ENCODE data around the gene RFC1. TPM values are rescaled to one million over a fixed set of nuclear protein-coding genes. Genes with fewer than 3 reads are reported as not detected.
"Not testable (repeated sequence)": the region's sequence is repeated elsewhere in the genome, so short reads cannot be mapped to it uniquely, and the experiment has no call there.

Gene RFC1
- polyA plus RNA-seq, 1 experiment = 18.1 TPM

- Histone ChIP-seq H3K36me3 (ENCODE audit: control insufficient read depth, insufficient read depth, low read length) (no peaks in the 10 kb centered on the region), H3K4me3 (ENCODE audit: low read depth, low read length) (no peak overlapping the region), H3K27me3 (ENCODE audit: control insufficient read depth, insufficient read depth, low read length) (peaks cover 3% of the 10 kb centered on the region; the same call in 1 of the 2 replicates)
- POLR2A ChIA-PET = no interaction called here
- DNase-seq (ENCODE audit: low read depth) = no peak
- TF ChIP-seq CTCF (IDR thresholded peaks at IDR 0.05; ENCODE audit: insufficient read depth, low read depth, low read length) = no peak
- CTCF ChIA-PET = interaction anchor here (0.9 to 1.2 kb wide), 3 partner anchors 9 to 64 kb away, joined by 3 read pairs; no protein-coding TSS in a partner anchor
These were observed 18.4 kb upstream of the RFC1 start for GRCh38 chr4:39384563-39384962.

GRCh38 chr4:39383690-39384089 lies 17.5 kb upstream of the RFC1 start:
- Histone ChIP-seq H3K27me3 (ENCODE audit: control insufficient read depth, insufficient read depth, low read length) (peaks cover 3% of the 10 kb centered on the region; the same call in 1 of the 2 replicates), H3K4me3 (ENCODE audit: low read depth, low read length) (no peak overlapping the region), H3K36me3 (ENCODE audit: control insufficient read depth, insufficient read depth, low read length) (no peaks in the 10 kb centered on the region)
- no peak for DNase-seq (ENCODE audit: low read depth)
- ChIA-PET CTCF (interaction anchor here (0.9 to 1.2 kb wide), 2 partner anchors 11 to 64 kb away, joined by 3 read pairs; no protein-coding TSS in a partner anchor), POLR2A (no interaction called here)
- no peak for TF ChIP-seq CTCF (IDR thresholded peaks at IDR 0.05; ENCODE audit: insufficient read depth, low read depth, low read length)

GRCh38 chr4:39375478-39375877 lies 9.3 kb upstream of the RFC1 start:
- Histone ChIP-seq H3K27me3 (ENCODE audit: control insufficient read depth, insufficient read depth, low read length) (peaks cover 2% of the 10 kb centered on the region), H3K4me3 (ENCODE audit: low read depth, low read length) (no peak overlapping the region), H3K36me3 (ENCODE audit: control insufficient read depth, insufficient read depth, low read length) (no peaks in the 10 kb centered on the region)
- DNase-seq (ENCODE audit: low read depth) = no peak
- ChIA-PET POLR2A (no interaction called here), CTCF (interaction anchor here (0.9 to 1.5 kb wide), 2 partner anchors 9 to 18 kb away, joined by 3 read pairs; no protein-coding TSS in a partner anchor)
- TF ChIP-seq CTCF (IDR thresholded peaks at IDR 0.05; ENCODE audit: insufficient read depth, low read depth, low read length) = no peak

- POLR2A ChIA-PET; H3K4me3 ChIP-seq (ENCODE audit: low read depth, low read length); H3K27me3 ChIP-seq (ENCODE audit: control insufficient read depth, insufficient read depth, low read length); CTCF ChIA-PET; DNase-seq (ENCODE audit: low read depth); H3K36me3 ChIP-seq (ENCODE audit: control insufficient read depth, insufficient read depth, low read length): not testable (repeated sequence)
These were observed 5.0 kb upstream of the RFC1 start for GRCh38 chr4:39371209-39371608.

- Histone ChIP-seq H3K4me3 (ENCODE audit: low read depth, low read length) (no peak overlapping the region), H3K36me3 (ENCODE audit: control insufficient read depth, insufficient read depth, low read length) (no peaks in the 10 kb centered on the region), H3K27me3 (ENCODE audit: control insufficient read depth, insufficient read depth, low read length) (peaks cover 2% of the 10 kb centered on the region; the same call in 1 of the 2 replicates)
- ChIA-PET CTCF (no interaction called here), POLR2A (no interaction called here)
- no peak for DNase-seq (ENCODE audit: low read depth)
- no peak for TF ChIP-seq CTCF (IDR thresholded peaks at IDR 0.05; ENCODE audit: insufficient read depth, low read depth, low read length)
These were observed 3.1 kb upstream of the RFC1 start for GRCh38 chr4:39369301-39369700.

GRCh38 chr4:39367166-39367565 lies 1.0 kb upstream of the RFC1 start:
- DNase-seq (ENCODE audit: low read depth) = no peak
- Histone ChIP-seq H3K27me3 (ENCODE audit: control insufficient read depth, insufficient read depth, low read length) (no peaks in the 10 kb centered on the region), H3K4me3 (ENCODE audit: low read depth, low read length) (no peak overlapping the region), H3K36me3 (ENCODE audit: control insufficient read depth, insufficient read depth, low read length) (no peaks in the 10 kb centered on the region)
- TF ChIP-seq CTCF (IDR thresholded peaks at IDR 0.05; ENCODE audit: insufficient read depth, low read depth, low read length) = no peak
- POLR2A ChIA-PET = no interaction called here
- CTCF ChIA-PET = interaction anchor here (1.2 kb wide), 1 partner anchor 66 kb away, joined by 3 read pairs; no protein-coding TSS in a partner anchor

Data from BJ (cell line).